ENCODE data around the gene TRO.

- TF ChIP-seq POLR2A (IDR thresholded peaks at IDR 0.05; ENCODE audit: low read depth, low read length) (no peak), POLR2AphosphoS5 (IDR thresholded peaks at IDR 0.05; ENCODE audit: low read depth, low read length) (no peak)
Observed at GRCh38 chrX:54934890-54935289, 14.3 kb downstream of the TRO start.
